Stimulated activated CD4-positive, alpha-beta T cell treated with anti-CD3 and anti-CD28 coated beads, Interleukin-12 subunit alpha, Interleukin-12 subunit beta, amount 100 ng/mL, for 48 hours (primary cell): ENCODE data around the gene SPARC.

Experiments used
- DNase-seq, 3 donors: peaks; one replicate each; pipeline ENCODE4 v3.0.0-alpha.2; 2020; ENCODE audit warnings: low read depth in 2 of 3, low spot score in 1 of 3

SPARC gene

DNA sequence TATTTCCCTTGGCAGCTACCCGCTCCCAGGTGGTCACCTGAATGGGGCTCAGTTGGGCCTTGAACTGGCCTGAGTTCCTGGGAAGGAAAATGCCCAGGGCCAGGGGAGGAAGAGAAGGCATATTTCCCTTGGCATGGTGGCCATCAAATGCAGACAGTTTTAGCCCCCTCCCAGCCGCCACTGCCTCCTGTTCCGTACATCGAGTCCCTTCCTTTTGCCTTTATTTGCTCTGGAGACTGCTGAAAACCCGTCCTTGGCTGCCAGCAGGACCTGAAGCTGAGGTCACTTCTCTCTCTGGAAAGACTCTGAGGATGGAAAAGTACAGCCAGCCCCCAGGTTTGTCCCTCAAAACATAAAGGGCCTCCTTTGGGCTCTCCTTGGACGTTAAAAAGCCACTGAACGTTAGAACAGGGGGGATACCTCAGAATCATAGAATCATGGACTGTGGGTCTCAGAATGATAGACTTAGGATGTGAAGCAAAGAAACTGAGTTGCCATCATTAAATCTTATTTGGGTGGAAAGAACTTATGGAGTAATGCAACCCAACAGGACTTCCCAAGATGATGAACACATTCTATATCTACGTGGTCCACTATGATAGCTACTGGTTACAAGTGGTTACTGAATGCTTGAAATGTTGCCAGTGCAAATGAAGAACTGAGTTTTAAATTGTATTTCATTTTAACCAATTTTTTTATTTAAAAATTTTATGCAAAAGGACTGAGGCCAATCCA is 7.1 kb downstream of the SPARC start:
- DNase-seq = no peak

DNA sequence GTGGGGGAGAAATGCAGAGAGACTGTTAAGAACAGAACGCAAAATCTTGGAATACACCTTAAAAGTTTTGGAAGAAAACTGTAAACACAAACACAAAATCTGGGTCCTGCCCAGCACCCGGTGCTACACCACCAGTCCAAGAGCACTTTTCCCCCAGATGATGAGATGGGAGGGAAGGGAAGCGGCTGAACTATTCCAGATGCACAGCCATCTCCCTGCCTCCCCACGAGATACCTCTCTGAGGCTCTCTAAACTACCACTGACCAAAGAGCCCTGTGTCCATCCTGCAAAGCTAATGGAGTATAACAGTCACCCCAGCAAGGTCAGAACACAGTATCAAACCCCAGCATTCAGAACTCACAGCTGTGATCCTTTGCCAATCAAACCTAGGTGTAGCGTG is 8.0 kb downstream of the SPARC start:
- no peak for DNase-seq

DNA sequence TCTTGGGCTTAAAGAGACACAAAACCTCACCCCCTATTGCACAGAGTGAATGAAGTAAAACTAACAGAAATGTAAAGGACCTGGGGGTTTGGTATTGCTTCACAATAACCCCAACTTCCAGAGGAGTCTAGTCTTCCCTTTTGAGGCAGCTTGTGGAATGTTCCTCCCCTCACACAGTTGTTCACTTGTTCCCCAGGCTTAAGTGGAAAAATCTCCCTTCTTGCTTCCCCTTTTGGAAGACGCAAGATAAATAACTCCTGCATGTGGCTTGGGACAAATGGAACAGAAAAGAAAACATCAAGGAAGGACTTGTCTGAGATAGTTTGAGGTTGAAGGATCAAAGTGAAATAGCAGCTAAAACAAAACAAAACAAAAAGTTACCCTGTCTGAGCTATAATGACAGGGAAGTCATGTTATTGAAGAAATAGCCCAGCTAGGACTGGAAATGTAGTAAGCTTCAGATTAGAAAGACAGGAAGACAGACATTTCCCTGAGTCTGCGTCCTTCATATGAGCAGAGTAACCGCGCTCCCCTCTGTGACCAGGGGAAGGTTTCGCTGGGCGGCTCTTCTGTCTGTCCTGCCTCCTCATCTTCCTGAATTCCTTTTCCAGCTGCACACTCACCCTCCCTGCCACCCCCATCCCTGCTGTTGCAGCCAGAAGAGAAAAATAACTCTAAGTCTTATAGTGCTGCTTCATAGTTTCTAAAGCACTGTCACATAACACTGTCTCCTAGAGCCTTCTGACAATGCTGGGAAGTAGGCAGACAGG is 8.8 kb downstream of the SPARC start:
- no peak for DNase-seq

DNA sequence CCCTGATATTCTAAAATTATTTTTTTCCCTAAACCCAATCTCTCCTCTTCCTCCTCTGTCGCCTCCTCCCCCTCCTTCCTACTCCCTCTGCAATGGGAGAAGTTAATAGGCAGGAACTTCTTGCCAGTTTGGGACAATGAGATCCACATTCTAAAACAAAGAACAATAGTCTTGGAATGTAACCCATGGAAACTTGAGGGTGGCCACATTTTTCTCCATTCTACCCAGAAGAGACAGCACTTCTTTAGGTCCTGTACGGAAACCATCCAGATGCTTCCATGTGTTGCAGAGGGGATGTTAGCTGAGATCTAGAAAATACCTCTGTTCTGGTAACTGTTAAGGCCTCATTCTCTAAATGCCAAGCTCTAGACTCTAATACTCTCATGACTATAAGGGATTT is 10.0 kb downstream of the SPARC start:
- no peak for DNase-seq

DNA sequence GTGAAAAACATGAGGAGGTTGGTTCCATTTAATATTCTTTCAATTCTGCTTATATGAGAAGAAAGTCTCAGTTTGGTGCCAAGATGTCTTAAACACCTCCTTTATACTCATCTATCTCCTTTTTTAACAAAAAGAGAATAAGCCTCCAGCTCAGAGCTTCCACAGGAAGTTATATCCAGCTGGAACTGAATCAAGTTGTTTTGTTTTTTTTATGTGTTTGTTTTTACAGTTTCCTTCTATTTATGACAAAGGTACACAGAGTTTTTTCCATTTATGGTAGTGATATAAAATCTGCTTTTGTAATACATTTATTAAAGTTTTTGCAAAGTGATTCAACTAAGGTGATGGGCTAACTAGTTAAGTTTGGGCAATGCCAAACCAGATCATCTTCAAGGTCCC is 10.4 kb downstream of the SPARC start:
- DNase-seq = no peak

DNA sequence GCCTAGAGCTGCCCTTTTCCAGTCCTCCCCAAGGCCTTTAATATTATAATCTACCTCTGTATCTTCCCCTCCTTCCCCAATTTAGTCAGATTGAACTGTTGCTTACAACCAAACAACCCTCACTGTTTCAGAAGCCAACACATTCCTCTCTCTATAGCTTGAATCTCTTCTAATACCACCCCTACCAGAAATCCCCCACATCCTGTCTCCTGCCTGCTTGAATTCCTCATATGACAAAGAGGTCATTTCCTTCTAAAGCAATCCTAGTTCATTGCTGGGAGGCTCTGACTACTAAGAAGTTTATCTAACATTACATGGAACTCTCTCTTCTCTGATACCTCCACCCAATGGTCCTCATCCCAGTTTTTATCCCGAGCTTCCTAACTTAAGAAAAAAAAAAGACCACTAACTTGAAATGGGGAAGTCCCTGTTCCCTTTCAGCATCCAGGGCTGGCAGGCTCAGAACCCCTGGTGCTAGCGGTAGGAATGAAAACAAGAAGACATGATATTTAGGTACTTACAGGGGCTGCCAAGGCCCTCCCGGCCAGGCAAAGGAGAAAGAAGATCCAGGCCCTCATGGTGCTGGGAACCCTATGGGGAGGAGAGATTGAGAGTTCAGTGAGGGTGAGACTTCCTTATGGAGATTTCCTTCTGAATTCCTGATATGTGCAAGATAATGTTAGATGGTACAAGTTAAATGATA is 11.0 kb downstream of the SPARC start:
- DNase-seq = no peak

DNA sequence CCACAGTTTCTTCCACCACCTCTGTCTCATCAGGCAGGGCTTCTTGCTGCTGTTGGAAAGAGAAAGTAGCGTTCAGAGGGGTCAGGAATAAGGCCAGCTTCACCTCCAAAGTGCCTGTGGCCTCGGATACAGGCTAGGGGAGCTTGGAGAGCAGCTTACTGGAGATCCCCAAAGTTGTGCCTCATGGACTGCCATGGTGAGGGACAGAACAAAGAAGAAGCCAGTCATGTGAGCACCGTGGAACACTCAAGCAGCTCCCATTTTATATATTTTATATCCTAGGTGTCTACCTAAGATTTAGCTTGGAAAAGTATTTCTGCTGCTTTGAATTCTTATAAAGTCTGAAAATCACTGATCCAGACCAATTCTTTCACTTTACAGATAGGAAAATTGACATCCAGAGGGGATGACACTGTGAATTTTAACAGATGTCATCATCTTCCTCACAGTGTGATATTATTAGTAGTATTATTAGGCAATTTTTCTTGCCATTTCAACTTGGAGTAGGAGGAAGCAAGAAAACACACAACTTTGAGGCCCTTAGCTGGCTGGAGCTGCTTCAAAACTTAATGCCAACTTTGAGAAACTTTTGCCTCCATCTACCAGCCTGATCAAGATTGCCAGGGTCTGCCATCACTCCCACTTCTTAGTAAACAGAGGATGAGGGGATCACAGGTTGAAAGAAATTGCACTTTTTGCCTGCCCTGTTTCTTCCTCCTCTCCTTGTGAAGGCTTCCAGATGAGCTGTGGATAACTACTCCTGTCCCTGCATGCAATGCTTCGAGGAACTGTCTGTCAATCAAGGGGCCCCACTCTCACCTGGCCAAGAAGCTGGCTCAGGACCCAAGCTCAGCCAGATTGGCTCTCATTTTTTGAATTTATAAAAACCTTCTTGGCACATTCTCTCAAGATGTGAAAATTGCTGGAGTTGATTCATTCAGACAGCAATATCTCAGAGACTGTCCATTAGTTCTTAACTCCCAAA is 11.8 kb downstream of the SPARC start:
- DNase-seq = no peak

DNA sequence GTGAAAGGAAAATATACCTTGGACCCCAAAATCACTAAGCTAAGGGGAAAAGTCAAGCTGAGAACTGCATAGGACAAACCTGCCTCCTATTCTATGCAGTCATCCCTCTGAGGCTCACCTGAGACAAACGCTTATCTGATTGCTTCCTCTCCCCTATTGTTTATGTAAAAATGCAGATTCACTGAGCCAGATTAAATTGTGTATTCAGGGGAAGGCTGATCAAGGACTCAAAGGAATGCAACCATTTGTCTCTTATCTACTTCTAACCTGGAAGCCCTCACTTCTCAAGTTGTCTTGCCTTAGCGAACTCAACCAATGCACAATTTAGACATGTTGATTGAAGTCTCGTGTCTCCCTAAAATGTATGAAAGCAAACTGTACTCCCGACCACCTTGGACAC is 13.3 kb downstream of the SPARC start:
- no peak for DNase-seq

DNA sequence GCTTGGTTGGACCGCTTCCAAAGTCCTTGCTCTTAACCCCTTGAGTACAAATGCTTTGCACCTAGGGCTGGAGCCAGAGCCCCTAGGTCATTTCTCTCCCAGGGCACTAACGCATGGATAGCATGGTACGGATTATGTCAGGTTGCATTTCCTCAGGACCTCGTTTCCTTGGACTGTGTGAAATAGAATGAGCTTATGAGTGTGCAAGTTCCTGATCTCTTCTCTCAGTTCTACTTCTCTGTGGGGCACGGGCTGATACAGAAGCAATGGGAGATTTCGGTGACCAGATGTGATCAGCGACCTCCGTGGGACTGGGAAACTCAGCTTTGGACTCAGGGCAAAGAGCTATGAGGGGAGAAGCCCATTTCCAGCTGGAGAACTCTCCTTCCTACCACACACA is 14.2 kb downstream of the SPARC start:
- no peak for DNase-seq

DNA sequence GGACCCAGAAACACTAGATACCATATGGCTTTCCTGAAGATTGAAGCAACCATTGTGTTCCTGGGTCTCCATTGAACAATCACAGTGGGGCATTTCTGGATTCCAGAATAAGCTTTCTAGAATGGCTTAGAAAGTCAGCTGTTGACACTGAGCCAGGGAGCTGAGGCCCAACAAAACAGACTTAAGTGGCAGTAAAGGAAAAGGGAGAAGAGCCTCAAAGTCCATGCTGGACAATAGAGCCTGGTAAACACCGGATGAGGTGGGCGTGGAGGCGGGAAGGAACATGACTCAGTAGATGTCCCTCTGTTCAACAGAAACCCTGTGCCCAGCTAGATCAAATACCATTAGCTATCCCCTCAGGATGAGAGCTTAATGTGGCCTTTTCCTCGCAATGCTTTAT is 14.8 kb downstream of the SPARC start:
- no peak for DNase-seq

DNA sequence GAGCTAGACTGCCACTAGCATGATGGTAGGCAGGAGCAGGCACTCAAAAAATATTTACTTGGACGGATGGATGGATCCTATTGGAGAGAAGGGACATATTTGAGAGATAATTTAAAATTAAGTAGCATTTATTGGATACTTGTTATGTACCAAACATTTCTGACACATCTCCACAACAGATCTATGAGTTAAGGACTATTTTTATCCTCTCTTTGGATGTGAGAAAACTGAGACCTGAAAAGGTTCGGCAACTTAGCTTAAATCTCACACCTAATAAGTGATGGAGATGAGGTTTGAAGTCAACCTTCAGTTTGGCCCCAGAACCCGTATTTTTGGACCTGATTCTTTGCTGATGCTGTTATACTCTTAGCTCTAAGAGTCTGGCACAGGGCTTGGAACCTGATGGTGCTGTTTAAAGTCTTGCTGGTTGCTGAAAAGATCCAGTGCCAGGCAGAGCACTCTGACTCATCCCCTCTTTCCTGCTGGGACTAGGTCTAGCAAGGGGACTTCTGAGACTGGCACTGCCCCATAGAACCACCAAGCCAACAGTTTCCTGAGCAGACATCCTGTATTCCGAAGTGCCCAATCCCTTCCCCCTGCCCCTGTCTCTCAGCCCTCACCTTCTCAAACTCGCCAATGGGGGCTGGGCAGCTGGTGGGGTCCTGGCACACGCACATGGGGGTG is 15.6 kb downstream of the SPARC start:
- no peak for DNase-seq

DNA sequence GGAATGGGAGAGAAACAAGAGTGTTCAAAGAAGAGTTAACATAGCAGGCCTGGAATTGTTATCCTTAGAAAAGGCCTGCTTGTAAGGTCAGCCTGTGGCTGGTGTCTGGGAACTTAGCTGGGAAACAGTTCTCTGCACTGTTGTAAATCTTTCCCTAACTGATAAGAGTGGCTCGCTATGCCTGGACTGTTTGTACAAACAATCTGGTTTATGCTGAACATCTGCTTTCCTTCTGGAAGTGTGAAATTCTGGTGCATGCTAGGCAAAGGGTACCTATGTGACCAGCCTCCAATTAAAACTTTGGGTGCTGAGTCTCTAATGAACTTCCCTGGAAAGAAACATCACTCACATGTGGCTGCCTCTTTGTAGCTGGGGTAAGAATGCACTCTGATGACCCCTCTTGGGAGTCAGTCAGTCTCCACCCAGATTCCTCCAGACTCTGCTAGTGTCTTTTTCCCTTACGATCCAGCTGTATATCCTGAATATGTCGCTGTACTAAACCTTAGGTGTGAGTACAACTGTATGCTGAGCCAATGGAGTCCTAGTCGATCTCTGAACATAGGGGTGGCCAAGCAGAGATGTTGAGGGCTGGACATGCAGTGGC is 16.5 kb downstream of the SPARC start:
- DNase-seq = no peak

DNA sequence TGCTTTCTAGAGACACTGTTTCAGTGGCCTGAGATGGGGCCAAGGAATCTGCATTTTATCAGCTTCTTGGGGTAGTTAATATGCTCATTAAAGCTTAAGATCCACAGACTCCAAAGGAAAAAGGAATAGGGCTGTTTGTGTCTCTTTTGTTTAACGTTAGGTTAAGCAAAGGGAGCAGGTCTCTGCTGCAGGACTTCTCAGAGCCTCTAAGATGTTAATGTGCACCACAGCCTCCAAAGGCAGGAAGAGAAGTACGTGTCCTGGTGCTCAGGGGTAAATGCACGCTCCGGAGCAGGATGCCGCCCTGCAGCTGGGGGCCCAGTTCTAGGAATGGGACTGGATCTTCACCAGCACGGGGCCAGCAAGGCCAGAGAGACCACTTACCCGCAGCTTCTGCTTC is 19.6 kb downstream of the SPARC start:
- no peak for DNase-seq

DNA sequence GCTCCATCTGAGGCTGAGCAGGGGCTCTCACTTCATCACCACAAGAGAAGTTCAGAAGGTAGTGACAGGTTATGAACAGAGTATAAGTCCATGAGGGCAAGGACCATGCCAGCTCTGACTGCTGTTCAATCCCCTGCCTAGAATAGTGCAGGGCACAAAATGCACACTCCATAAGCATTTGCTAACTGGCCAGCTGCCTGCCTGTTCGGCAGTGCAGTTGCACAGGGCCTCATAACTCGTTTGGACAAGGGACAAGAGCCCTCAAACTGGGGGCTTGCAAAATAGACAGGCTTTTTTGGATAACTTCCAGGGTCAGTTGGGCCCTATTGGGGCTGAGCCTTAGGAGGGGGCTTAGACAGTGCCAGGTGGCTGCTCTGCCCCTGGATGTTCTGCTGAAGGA is 21.1 kb downstream of the SPARC start:
- DNase-seq = no peak

DNA sequence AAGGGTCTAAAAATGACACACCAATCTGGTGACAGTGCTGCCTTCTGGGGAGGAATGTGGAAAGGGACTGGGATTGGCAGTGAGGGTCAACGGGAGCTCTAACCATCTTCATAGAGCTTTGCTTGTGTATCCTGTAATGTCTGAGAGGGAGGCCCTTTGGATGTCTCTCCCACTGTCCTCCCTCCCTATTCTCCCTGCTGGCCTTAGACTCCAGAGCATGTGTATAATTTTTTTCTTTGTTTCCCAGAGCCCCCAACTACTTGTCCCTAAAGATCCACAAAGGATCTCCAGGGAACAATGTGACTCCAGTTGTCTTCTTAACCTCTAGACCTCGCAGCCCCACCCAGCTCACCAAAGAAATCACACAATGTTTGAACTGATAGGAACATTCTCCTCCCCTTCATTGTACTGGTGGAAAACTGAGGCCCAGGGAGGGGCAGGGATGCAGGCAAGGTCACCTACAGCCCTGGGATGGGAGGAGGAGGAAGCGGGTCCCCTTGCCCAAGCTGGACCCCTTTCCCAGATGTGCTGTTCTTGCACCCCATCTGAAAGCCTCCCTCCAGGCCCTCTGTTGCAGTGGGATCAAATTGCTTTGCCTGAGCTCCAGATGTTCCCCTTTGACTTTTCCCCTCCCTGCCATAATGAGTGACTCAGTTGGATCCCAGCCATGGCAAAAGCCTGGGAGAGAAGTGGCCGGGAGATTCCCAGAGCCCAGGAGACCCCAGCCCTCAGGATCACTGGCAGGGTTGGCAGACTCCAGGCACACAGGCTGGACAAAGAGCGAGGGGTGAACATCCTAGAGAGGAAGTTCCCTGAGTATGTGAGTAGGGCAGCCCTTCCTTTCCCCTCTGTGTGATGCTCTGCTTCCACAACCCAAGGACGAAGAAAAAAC is 21.8 kb downstream of the SPARC start:
- DNase-seq = no peak

DNA sequence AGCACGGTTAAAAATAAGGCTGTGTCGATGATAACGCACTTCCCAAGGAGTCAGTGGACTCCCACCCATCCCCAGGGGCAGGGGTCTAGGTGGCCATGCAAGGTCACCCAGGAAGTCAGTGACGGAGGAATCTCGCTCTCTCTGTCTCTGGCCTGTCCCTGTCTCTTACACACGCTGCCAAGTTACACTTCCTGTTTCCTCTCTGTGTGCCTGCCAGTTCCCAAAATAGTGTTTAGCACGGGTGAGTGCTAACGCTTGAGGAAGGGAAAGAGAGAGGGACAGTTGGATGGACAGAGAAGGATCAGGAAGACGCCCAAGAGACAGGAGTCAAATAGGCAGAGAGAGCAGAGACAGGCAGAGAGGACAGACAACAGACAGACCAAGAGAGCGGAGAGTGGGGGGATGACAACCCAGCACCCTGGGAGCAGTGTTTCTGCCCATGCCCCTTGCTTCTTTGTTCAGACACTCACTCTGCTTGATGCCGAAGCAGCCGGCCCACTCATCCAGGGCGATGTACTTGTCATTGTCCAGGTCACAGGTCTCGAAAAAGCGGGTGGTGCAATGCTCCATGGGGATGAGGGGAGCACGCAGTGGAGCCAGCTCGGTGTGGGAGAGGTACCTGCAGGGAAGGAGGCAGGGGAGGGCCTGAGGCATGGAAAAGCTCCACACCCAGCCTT is 23.0 kb downstream of the SPARC start:
- DNase-seq = no peak

DNA sequence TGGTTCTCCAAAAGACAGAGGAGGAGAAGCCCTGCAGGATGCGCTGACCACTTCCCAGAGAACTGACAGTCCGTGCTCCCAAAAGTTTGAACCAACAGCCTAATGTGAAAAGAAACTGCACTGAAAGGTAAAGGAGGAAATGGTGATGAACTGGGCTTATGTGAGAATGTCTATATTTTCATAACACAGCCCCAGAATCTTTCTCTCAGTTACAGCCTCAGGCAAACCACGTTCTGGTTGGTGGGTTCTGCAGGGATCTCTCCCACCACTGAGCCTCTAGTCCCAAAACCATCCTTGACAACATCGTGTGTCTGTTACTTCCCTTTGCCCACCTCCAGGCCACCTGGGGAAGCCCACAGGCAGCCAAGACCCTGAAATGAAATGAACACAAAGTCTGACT is 23.9 kb downstream of the SPARC start:
- no peak for DNase-seq

DNA sequence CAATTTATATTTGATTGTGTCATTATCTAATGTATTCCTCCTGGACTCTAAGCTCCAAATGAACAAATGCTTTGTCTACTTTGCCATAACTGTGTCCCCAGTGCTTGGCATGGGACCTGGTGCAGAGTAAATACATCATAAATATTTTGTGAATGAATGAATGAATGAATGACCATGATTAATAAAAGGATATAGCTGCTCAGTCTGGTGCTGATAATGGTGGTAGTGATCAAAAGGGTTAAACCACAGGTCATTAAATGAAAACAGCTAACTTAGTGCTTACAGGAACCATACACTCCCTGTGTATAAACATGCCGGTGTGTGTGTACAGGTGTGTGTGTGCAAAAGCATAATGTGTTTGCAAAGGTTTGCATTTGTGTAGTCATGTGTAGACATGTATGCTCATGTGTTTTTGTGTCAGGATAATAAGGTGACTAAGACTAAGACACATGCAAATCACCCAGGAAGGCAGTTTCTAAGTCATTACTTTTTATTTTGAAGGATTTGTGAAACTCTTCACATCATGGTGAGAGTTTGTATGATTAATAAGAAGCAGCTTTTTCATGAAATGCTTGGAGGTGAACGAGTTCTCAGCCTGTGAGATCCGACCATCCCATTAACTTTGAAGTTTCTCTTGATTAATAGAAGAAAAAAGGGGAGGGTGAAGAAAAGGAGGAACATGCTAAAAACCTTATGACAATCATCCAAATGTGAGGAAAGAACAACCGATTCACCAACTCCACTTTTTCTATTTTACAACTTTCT is 24.6 kb downstream of the SPARC start:
- no peak for DNase-seq
